ENCODE results near the gene SLC2A13.
"Not testable (repeated sequence)": the region's sequence is repeated elsewhere in the genome, so short reads cannot be mapped to it uniquely, and the experiment has no call there.

SLC2A13 gene

GRCh38 chr12:39853003-39853402 lies 252.9 kb downstream of the SLC2A13 start:
- DNase-seq, result no peak

- no peak for DNase-seq
Measured at GRCh38 chr12:39852346-39852745, 253.5 kb downstream of the SLC2A13 start.

- DNase-seq, result not testable (repeated sequence)
Measured at GRCh38 chr12:39848218-39848617, 257.7 kb downstream of the SLC2A13 start.

- no peak for DNase-seq
Measured at GRCh38 chr12:39846971-39847650, 258.8 kb downstream of the SLC2A13 start.

GRCh38 chr12:39846304-39846703 lies 259.6 kb downstream of the SLC2A13 start:
- no peak for DNase-seq

- DNase-seq, result no peak
Measured at GRCh38 chr12:39840422-39840821, 265.5 kb downstream of the SLC2A13 start.

- no peak for DNase-seq
Measured at GRCh38 chr12:39839072-39839471, 266.8 kb downstream of the SLC2A13 start.

- no peak for DNase-seq
Measured at GRCh38 chr12:39835517-39836489, 270.1 kb downstream of the SLC2A13 start.

- no peak for DNase-seq
Measured at GRCh38 chr12:39831587-39832315, 274.1 kb downstream of the SLC2A13 start.

- DNase-seq, result no peak
Measured at GRCh38 chr12:39830852-39831520, 274.9 kb downstream of the SLC2A13 start.

- no peak for DNase-seq
Measured at GRCh38 chr12:39830171-39830570, 275.7 kb downstream of the SLC2A13 start.

- no peak for DNase-seq
Measured at GRCh38 chr12:39824505-39825212, 281.2 kb downstream of the SLC2A13 start.

- DNase-seq, result no peak
Measured at GRCh38 chr12:39816671-39817185, 289.2 kb downstream of the SLC2A13 start.

GRCh38 chr12:39815746-39816145 lies 290.1 kb downstream of the SLC2A13 start:
- no peak for DNase-seq

- DNase-seq, result no peak
Measured at GRCh38 chr12:39814626-39815025, 291.3 kb downstream of the SLC2A13 start.

- no peak for DNase-seq
Measured at GRCh38 chr12:39813776-39814175, 292.1 kb downstream of the SLC2A13 start.

- DNase-seq, result not testable (repeated sequence)
Measured at GRCh38 chr12:39812456-39812855, 293.4 kb downstream of the SLC2A13 start.

GRCh38 chr12:39807043-39807442 lies 298.8 kb downstream of the SLC2A13 start:
- DNase-seq, result no peak

GRCh38 chr12:39805651-39806050 lies 300.2 kb downstream of the SLC2A13 start:
- DNase-seq, result no peak

- no peak for DNase-seq
Measured at GRCh38 chr12:39804898-39805297, 301.0 kb downstream of the SLC2A13 start.

- no peak for DNase-seq
Measured at GRCh38 chr12:39804479-39804878, 301.4 kb downstream of the SLC2A13 start.

- no peak for DNase-seq
Measured at GRCh38 chr12:39803151-39803550, 302.7 kb downstream of the SLC2A13 start.

All from DMS79 treated with DMSO at 0.1 percent for 48 hours (cell line).